Tibial artery (tissue), 4 donors: Measurements from ENCODE around the gene WTIP.

Source experiments
- DNase-seq, 2 donors: peaks; one replicate each; pipeline ENCODE4 v3.0.0-alpha.2; 2019
- H3K27ac ChIP-seq, 2 donors: fragments of 200-600 bp; sonication (generic) in 1 of 2; 1 replicate in 1 of 2; 2 replicates in 1 of 2; pipeline ENCODE4 v1.5.1; 2018 to 2019; ENCODE audit warnings: mild to moderate bottlenecking in 1 of 2
- H3K27me3 ChIP-seq, 2 donors: fragments of 200-600 bp; sonication (generic) in 1 of 2; one replicate each; pipeline versions ENCODE4 v1.5.1 to v1.6.0; 2016 to 2019
- H3K36me3 ChIP-seq, 3 donors: fragments of 200-600 bp; sonication (generic) in 2 of 3; one replicate each; pipeline ENCODE4 v1.5.1; 2016 to 2019; ENCODE audit warnings: mild to moderate bottlenecking in 2 of 3
- H3K4me1 ChIP-seq, 4 donors: fragments of 200-600 bp; sonication (generic) in 2 of 4; 1 replicate in 3 of 4; 2 replicates in 1 of 4; pipeline ENCODE4 v1.5.1; 2016 to 2019
- H3K4me3 ChIP-seq, 2 donors: fragments of 200-600 bp; sonication (generic) in 1 of 2; 1 replicate in 1 of 2; 2 replicates in 1 of 2; pipeline ENCODE4 v1.5.1; 2018 to 2019; ENCODE audit warnings: mild to moderate bottlenecking in 2 of 2
- H3K9me3 ChIP-seq, 3 donors: fragments of 200-600 bp; sonication (generic) in 1 of 3; one replicate each; pipeline ENCODE4 v1.5.1; 2016 to 2019
- intact Hi-C: fragments of 100-400 bp; cut with DNase I; formaldehyde crosslinking; loops from one replicate; pipeline ENCODE4 v1.15.0; 2023; ENCODE audit warnings: low total_unique reads
- TF ChIP-seq, protein P1 (sequence below), 2 experiments: fragments of 200-600 bp in 1 of 2; fragments of 450-650 bp in 1 of 2; IDR thresholded peaks; one replicate each; pipeline ENCODE4 v1.5.1; 2017 to 2019; ENCODE audit warnings: antibody characterized with exemption in 2 of 2, mild to moderate bottlenecking in 1 of 2, moderate library complexity in 1 of 2

WTIP gene

DNA sequence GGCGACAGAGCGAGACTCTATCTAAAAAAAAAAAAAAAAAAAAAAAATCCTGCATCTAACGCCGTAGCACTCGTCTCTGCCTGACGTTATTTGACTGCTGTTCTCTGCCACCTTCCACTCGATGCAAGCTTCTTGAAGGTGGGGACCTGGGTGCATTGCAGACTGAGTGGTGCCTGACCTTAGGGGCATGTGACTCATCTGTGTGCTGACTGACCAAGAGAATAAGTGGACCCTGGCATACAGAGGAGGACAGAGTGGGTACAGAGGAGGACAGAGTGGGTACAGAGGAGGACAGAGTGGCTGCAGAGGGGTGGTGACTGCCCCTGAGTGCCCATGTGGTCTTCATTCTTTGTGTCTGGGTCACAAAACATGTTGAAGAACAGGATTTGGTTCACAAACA is 7.6 kb downstream of the WTIP start:
- TF ChIP-seq, protein P1, sequence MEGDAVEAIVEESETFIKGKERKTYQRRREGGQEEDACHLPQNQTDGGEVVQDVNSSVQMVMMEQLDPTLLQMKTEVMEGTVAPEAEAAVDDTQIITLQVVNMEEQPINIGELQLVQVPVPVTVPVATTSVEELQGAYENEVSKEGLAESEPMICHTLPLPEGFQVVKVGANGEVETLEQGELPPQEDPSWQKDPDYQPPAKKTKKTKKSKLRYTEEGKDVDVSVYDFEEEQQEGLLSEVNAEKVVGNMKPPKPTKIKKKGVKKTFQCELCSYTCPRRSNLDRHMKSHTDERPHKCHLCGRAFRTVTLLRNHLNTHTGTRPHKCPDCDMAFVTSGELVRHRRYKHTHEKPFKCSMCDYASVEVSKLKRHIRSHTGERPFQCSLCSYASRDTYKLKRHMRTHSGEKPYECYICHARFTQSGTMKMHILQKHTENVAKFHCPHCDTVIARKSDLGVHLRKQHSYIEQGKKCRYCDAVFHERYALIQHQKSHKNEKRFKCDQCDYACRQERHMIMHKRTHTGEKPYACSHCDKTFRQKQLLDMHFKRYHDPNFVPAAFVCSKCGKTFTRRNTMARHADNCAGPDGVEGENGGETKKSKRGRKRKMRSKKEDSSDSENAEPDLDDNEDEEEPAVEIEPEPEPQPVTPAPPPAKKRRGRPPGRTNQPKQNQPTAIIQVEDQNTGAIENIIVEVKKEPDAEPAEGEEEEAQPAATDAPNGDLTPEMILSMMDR (IDR thresholded peaks at IDR 0.05), result no peak
- Histone ChIP-seq H3K27ac (peak overlapping the region; percentile 57 to 93), H3K27me3 (no peaks in the 10 kb centered on the region), H3K9me3 (no peaks in the 10 kb centered on the region), H3K4me3 (no peak overlapping the region), H3K36me3 (peaks cover 39 to 46% (median 40%) of the 10 kb centered on the region in 3 donors), H3K4me1 (peaks cover 0 to 61% (median 41%) of the 10 kb centered on the region in 4 donors)
- intact Hi-C loops, result no loop called here
- DNase-seq, result no peak

GRCh38 chr19:34490141-34490766 is 8.7 kb downstream of the WTIP start:
- H3K36me3 ChIP-seq, result peaks cover 50 to 56% (median 51%) of the 10 kb centered on the region in 3 donors
- TF ChIP-seq, protein P1 (IDR thresholded peaks at IDR 0.05), result no peak
- intact Hi-C loops, result no loop called here
- peak overlapping the region; percentile 18 to 93 for H3K27ac ChIP-seq
- H3K27me3 ChIP-seq, result no peaks in the 10 kb centered on the region
- H3K4me1 ChIP-seq, result peaks cover 0 to 50% (median 31%) of the 10 kb centered on the region in 4 donors
- no peak for DNase-seq
- H3K9me3 ChIP-seq, result no peaks in the 10 kb centered on the region
- H3K4me3 ChIP-seq, result no peak overlapping the region

- Histone ChIP-seq H3K4me3 (no peak overlapping the region), H3K9me3 (no peaks in the 10 kb centered on the region), H3K4me1 (peaks cover 0 to 21% (median 12%) of the 10 kb centered on the region in 4 donors), H3K27ac (peak overlapping the region in 1 of 2 donors; percentile 41), H3K27me3 (no peaks in the 10 kb centered on the region), H3K36me3 (peaks cover 79 to 85% (median 80%) of the 10 kb centered on the region in 3 donors)
- TF ChIP-seq, protein P1 (IDR thresholded peaks at IDR 0.05), result no peak
- DNase-seq, result peak in 1 of 2 donors; percentile 9
- intact Hi-C loops, result no loop called here
Observed at GRCh38 chr19:34493038-34493648, 11.6 kb downstream of the WTIP start.

DNA sequence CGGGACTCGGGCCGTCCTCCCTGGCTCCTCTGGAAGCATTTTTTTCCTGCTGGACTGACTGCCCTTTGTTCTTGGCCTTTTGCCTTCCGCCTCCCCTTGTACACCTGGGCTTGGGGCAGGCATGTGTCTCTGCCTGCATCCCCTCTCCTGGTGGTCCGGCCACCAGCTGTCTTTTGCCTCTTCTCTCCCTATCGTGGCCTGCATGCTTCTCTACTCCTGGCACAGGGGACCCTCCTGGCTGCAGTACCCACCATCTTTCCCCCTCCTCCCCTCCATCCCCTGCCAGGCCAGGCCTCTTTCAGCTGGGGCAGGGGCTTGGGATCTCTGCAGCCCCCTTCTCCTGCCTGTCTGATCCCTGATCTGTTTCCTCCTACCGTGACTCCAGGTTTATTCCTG is 12.1 kb downstream of the WTIP start:
- Histone ChIP-seq H3K4me3 (no peak overlapping the region), H3K27ac (peak overlapping the region in 1 of 2 donors; percentile 41), H3K27me3 (no peaks in the 10 kb centered on the region), H3K4me1 (peaks cover 0 to 16% (median 8%) of the 10 kb centered on the region in 4 donors), H3K36me3 (peaks cover 79 to 90% (median 85%) of the 10 kb centered on the region in 3 donors), H3K9me3 (no peaks in the 10 kb centered on the region)
- peak in 1 of 2 donors; percentile 16 for DNase-seq
- intact Hi-C loops, result no loop called here
- TF ChIP-seq, protein P1 (IDR thresholded peaks at IDR 0.05), result no peak

- peaks cover 86 to 94% (median 91%) of the 10 kb centered on the region in 3 donors for H3K36me3 ChIP-seq
- intact Hi-C loops, result no loop called here
- peak overlapping the region; percentile 11 to 49 for H3K27ac ChIP-seq
- H3K4me3 ChIP-seq, result no peak overlapping the region
- peak in 1 of 2 donors; percentile 8 for DNase-seq
- H3K27me3 ChIP-seq, result no peaks in the 10 kb centered on the region
- TF ChIP-seq, protein P1 (IDR thresholded peaks at IDR 0.05), result no peak
- H3K9me3 ChIP-seq, result no peaks in the 10 kb centered on the region
- H3K4me1 ChIP-seq, result peaks cover 0 to 7% (median 6%) of the 10 kb centered on the region in 4 donors
Observed at GRCh38 chr19:34494601-34495000, 13.0 kb downstream of the WTIP start.
